HepG2 (cell line): ENCODE results near the gene ADAMTS12. TPM values are rescaled to one million over a fixed set of nuclear protein-coding genes. Genes with fewer than 3 reads are reported as not detected.

Experiments
- ATAC-seq: fragments of 200-7000 bp; cut with Tn5 transposase; 3 replicates; pipeline ENCODE4 v1.9.1; 2020; ENCODE audit warnings: mild to moderate bottlenecking, moderate library complexity
- BruUV-seq: library from RNA; stranded (reverse); fragments of 400-500 nt; replicated peaks from 2 replicates; lab custom pipeline; 2021; lab: Mats Ljungman, UMichigan
- CTCF ChIA-PET: fragments of 300-600 bp; formaldehyde crosslinking; extraction: SDS; loops from one replicate; lab custom pipeline; 2021; ENCODE audit warnings: low total read pairs, inconsistent platforms, low intra/inter-chr PET ratio; lab: Yijun Ruan, JAX
- POLR2A ChIA-PET: fragments of 350-600 bp; sonication (Branson Sonifier 250); formaldehyde crosslinking; loops from one replicate; lab custom pipeline; 2020; ENCODE audit warnings: antibody characterized with exemption, inconsistent platforms; lab: Yijun Ruan, JAX
- DNase-seq: peaks from one replicate; pipeline ENCODE4 v3.0.0-alpha.2; 2015; ENCODE audit warnings: low spot score
- FAIRE-seq: peaks from 3 replicates; lab custom pipeline; 2011; peaks lifted over from hg19 to GRCh38; lab: Jason Lieb, UNC
- H2AFZ ChIP-seq: one replicate; pipeline ENCODE4 v1.6.1; 2011; ENCODE audit warnings: low read length, inconsistent platforms
- H3K27ac ChIP-seq: fragments of 300-600 bp; 3 replicates; pipeline ENCODE4 v1.8.0; 2011; ENCODE audit warnings: mixed run types, mild to moderate bottlenecking, mixed read lengths, low read length, inconsistent platforms; ENCODE audit not compliant: insufficient read depth; ENCODE audit errors: extremely low read length
- H3K27me3 ChIP-seq, 2 experiments: fragments of 200-600 bp in 1 of 2; 2 replicates in 1 of 2; 3 replicates in 1 of 2; pipeline versions ENCODE4 v1.6.0 to v1.8.0; 2011; ENCODE audit warnings: low read length in 2 of 2, mild to moderate bottlenecking in 2 of 2, moderate library complexity in 2 of 2, inconsistent platforms in 1 of 2; ENCODE audit not compliant: insufficient read depth in 2 of 2, control insufficient read depth in 1 of 2
- H3K36me3 ChIP-seq, 2 experiments: fragments of 200-600 bp in 1 of 2; replicated peaks in 1 of 2; 2 replicates in 1 of 2; 3 replicates in 1 of 2; pipeline versions ENCODE4 v1.5.1 to v1.8.0; 2011; ENCODE audit warnings: low read length in 2 of 2, inconsistent platforms in 1 of 2; ENCODE audit not compliant: insufficient read depth in 2 of 2, control insufficient read depth in 1 of 2
- H3K4me1 ChIP-seq: 2 replicates; pipeline ENCODE4 v1.5.1; 2012; ENCODE audit warnings: low read length, inconsistent platforms; ENCODE audit not compliant: insufficient read depth
- H3K4me2 ChIP-seq: 2 replicates; pipeline ENCODE4 v1.6.0; 2011; ENCODE audit warnings: low read depth, low read length, inconsistent platforms
- H3K4me3 ChIP-seq, 3 experiments: fragments of 200-600 bp in 1 of 3; sonication (generic), shearing (Covaris generic) in 1 of 3; replicated peaks in 1 of 3; 2 replicates each; pipeline ENCODE4 v1.5.1; 2011 to 2016; ENCODE audit warnings: low read length in 3 of 3, inconsistent platforms in 2 of 3, low read depth in 2 of 3, mild to moderate bottlenecking in 2 of 3, control low read depth in 1 of 3, mixed read lengths in 1 of 3; ENCODE audit not compliant: insufficient read depth in 1 of 3
- H3K79me2 ChIP-seq: one replicate; pipeline ENCODE4 v1.6.1; 2011; ENCODE audit warnings: low read length, inconsistent platforms; ENCODE audit not compliant: insufficient read depth
- H3K9ac ChIP-seq: 2 replicates; pipeline ENCODE4 v1.6.0; 2011; ENCODE audit warnings: mild to moderate bottlenecking, low read depth, low read length, inconsistent platforms; ENCODE audit not compliant: insufficient read depth
- H3K9me3 ChIP-seq: 2 replicates; pipeline ENCODE4 v1.5.1; 2012; ENCODE audit warnings: mild to moderate bottlenecking, low read length
- H4K20me1 ChIP-seq: 2 replicates; pipeline ENCODE4 v1.6.0; 2011; ENCODE audit warnings: inconsistent platforms, mild to moderate bottlenecking, low read length, moderate library complexity; ENCODE audit not compliant: insufficient read depth
- FOXJ3 ChIP-seq: sonication (generic); formaldehyde crosslinking; IDR thresholded peaks from 2 replicates; pipeline ENCODE4 v1.4.0; 2020; ENCODE audit warnings: missing genetic modification reagents, mild to moderate bottlenecking, borderline replicate concordance
- RAD21 ChIP-seq: fragments of 450-650 bp; formaldehyde crosslinking; IDR thresholded peaks from 2 replicates; pipeline ENCODE4 v1.5.0; 2020; ENCODE audit warnings: mild to moderate bottlenecking
- RFX5 ChIP-seq: IDR thresholded peaks from 2 replicates; pipeline ENCODE4 v1.6.1; 2011; ENCODE audit warnings: low read depth, low read length, improper control_type of control experiment
- SMC3 ChIP-seq: IDR thresholded peaks from 2 replicates; pipeline ENCODE4 v1.6.1; 2011; ENCODE audit warnings: low read length, improper control_type of control experiment
- STAG1 ChIP-seq: sonication (generic); formaldehyde crosslinking; IDR thresholded peaks from 2 replicates; pipeline ENCODE4 v1.4.0; 2020; ENCODE audit warnings: missing genetic modification reagents
- XRCC5 ChIP-seq: fragments of 200-400 bp; formaldehyde crosslinking; optimal IDR thresholded peaks from 2 replicates; pipeline ENCODE3; 2017; ENCODE audit warnings: mild to moderate bottlenecking, low read length
- ZBTB7B ChIP-seq: sonication (generic); formaldehyde crosslinking; IDR thresholded peaks from 2 replicates; pipeline ENCODE4 v1.4.0; 2020; ENCODE audit warnings: missing genetic modification reagents
- ZMYM4 ChIP-seq: sonication (generic); formaldehyde crosslinking; IDR thresholded peaks from 2 replicates; pipeline ENCODE4 v1.8.1; 2023; ENCODE audit warnings: mild to moderate bottlenecking, missing genetic modification reagents
- ZNF331 ChIP-seq: sonication (generic); formaldehyde crosslinking; IDR thresholded peaks from 2 replicates; pipeline ENCODE4 v1.4.0; 2020; ENCODE audit warnings: missing genetic modification reagents
- ZNF446 ChIP-seq: sonication (generic); formaldehyde crosslinking; IDR thresholded peaks from 2 replicates; pipeline ENCODE4 v1.5.0; 2020; ENCODE audit warnings: mild to moderate bottlenecking, missing genetic modification reagents
- ZNF768 ChIP-seq: sonication (generic); formaldehyde crosslinking; IDR thresholded peaks from 2 replicates; pipeline ENCODE4 v1.4.0; 2020; ENCODE audit warnings: missing genetic modification reagents
- WGBS: methylation state at CpG from one replicate; pipeline ENCODE4 v1.1.6; 2017; ENCODE audit warnings: low lambda C conversion rate; 5-methylcytosine and 5-hydroxymethylcytosine counted together
- in situ Hi-C: cut with HindIII; loops from 2 replicates; pipeline ENCODE4 v1.10.0; 2017; ENCODE audit warnings: low pct_unique_long_range_greater_than_20kb; ENCODE audit not compliant: extremely low pct_ligation_motif_present
- intact Hi-C: fragments of 100-400 bp; cut with micrococcal nuclease; formaldehyde crosslinking; loops from one replicate; pipeline ENCODE4 v1.10.0; 2022; ENCODE audit not compliant: unreplicated experiment
- polyA plus RNA-seq, 8 experiments: library from polyadenylated mRNA; depleted of rRNA in 3 of 8; stranded (reverse) in 7 of 8; unstranded in 1 of 8; fragments of >200 nt; fragmentation: Illumina TruSeq in 4 of 8; extraction: Trizol in 4 of 8; gene quantifications; 2 replicates each; pipeline versions ENCODE4 v1.2.1 to v1.2.3, GENCODE V29; 2011 to 2016; ENCODE audit warnings: low read depth in 4 of 8, missing spikeins in 1 of 8, mixed read lengths in 1 of 8; ENCODE audit not compliant: insufficient read depth in 1 of 8
- total RNA-seq, 5 experiments: library from RNA; depleted of rRNA; stranded (reverse); fragments of >200 nt; fragmentation: Illumina TruSeq; extraction: Trizol; gene quantifications; 2 replicates each; pipeline ENCODE4 v1.2.3, GENCODE V29; 2016; ENCODE audit warnings: low read depth in 1 of 5
- TF ChIP-seq, protein P1 (sequence below): fragments of 450-650 bp; IDR thresholded peaks from 2 replicates; pipeline ENCODE4 v1.6.1; 2016
- TF ChIP-seq, protein P2 (sequence below): sonication (generic); formaldehyde crosslinking; IDR thresholded peaks from 2 replicates; pipeline ENCODE4 v1.4.0; 2020; ENCODE audit warnings: missing genetic modification reagents, mild to moderate bottlenecking, borderline replicate concordance
- TF ChIP-seq, protein P3 (sequence below): sonication (generic); formaldehyde crosslinking; IDR thresholded peaks from 2 replicates; pipeline ENCODE4 v1.8.1; 2023; ENCODE audit warnings: mild to moderate bottlenecking, moderate library complexity, missing genetic modification reagents
- TF ChIP-seq, protein P4 (sequence below): sonication (generic); formaldehyde crosslinking; IDR thresholded peaks from 2 replicates; pipeline ENCODE4 v1.4.0; 2020; ENCODE audit warnings: missing genetic modification reagents
- TF ChIP-seq, protein P5 (sequence below): sonication (generic); formaldehyde crosslinking; IDR thresholded peaks from 2 replicates; pipeline ENCODE4 v1.5.0; 2020; ENCODE audit warnings: mild to moderate bottlenecking, missing genetic modification reagents, moderate library complexity

ADAMTS12 gene
- total and polyA plus RNA-seq, 2 of the 13 experiments (the other 11 are each of a cell fraction or from before 2014, with no cell fraction given): 0.03 TPM; not detected in 1

DNA sequence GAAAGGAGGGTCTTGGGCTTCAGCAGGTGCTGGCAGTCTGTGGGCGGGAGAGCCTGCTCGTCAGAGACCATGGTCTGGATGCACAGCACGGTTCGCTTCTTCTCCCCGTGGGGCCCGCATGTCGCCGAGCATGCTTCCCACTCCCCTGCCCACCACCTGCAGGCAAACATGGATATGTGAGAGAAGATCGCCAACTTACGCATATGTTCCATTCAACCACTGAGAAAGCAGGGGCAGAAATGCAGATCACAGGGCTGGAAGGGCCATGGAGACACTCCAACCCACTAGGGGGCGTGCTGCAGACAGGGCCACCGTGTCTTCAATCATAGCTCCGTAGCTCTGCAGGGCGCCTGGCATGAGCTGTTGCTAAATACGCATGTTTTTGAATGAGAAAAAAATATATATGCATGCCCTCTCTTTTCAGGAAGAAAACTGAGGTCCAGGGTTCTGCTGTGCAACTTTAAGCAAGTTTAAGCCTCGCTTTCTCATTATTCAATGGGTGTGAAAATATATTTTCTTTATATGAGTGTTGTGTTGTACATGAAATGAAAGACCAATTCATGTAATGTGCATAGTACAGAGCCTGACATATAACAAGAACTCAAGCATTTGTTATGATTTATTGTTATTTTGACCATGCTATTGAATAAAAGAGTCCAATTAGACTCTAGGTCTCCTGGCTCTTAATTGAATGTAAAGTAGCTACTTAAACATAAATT lies 303.0 kb downstream of the ADAMTS12 start:
- CTCF ChIA-PET: no interaction called here
- no peak overlapping the region for H2AFZ ChIP-seq
- no peaks in the 10 kb centered on the region for H3K27me3 ChIP-seq
- BruUV-seq: no TSS peak
- no peak overlapping the region for H3K4me3 ChIP-seq
- intact Hi-C loops (loop anchor here (10.0 kb wide), 1 partner anchor 64 kb away; no protein-coding TSS in a partner anchor), in situ Hi-C loops (loop anchor here (10.0 kb wide), 1 partner anchor 346 kb away; the partner anchor contains the start of gene RXFP3)
- H3K79me2 ChIP-seq: no peaks in the 10 kb centered on the region
- peak; percentile 94 for ATAC-seq
- no peaks in the 10 kb centered on the region for H3K9me3 ChIP-seq
- H3K9ac ChIP-seq: no peak overlapping the region
- H3K27ac ChIP-seq: no peak overlapping the region
- 55% methylated on average over 15 of the region's 16 CpGs for WGBS
- TF ChIP-seq RAD21 (CRISPR knock-in tag) (0 out of 2 replicates have a peak, but pooled peaks have one; percentile 23), FOXJ3 (CRISPR knock-in tag) (no peak), ZNF331 (CRISPR knock-in tag) (peak; percentile 46; the same call in 1 of the 2 replicates), ZBTB7B (no peak), ZNF768 (CRISPR knock-in tag) (peak; percentile 62; the same call in 1 of the 2 replicates), XRCC5 (peak; percentile 28), SMC3 (peak; percentile 23; the same call in 1 of the 2 replicates), STAG1 (CRISPR knock-in tag) (peak; percentile 60), ZNF446 (no peak), RFX5 (no peak), ZMYM4 (CRISPR knock-in tag) (peak; percentile 56; the same call in 1 of the 2 replicates)
- TF ChIP-seq, protein P1, sequence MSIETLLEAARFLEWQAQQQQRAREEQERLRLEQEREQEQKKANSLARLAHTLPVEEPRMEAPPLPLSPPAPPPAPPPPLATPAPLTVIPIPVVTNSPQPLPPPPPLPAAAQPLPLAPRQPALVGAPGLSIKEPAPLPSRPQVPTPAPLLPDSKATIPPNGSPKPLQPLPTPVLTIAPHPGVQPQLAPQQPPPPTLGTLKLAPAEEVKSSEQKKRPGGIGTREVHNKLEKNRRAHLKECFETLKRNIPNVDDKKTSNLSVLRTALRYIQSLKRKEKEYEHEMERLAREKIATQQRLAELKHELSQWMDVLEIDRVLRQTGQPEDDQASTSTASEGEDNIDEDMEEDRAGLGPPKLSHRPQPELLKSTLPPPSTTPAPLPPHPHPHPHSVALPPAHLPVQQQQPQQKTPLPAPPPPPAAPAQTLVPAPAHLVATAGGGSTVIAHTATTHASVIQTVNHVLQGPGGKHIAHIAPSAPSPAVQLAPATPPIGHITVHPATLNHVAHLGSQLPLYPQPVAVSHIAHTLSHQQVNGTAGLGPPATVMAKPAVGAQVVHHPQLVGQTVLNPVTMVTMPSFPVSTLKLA: no peak
- TF ChIP-seq, protein P2, sequence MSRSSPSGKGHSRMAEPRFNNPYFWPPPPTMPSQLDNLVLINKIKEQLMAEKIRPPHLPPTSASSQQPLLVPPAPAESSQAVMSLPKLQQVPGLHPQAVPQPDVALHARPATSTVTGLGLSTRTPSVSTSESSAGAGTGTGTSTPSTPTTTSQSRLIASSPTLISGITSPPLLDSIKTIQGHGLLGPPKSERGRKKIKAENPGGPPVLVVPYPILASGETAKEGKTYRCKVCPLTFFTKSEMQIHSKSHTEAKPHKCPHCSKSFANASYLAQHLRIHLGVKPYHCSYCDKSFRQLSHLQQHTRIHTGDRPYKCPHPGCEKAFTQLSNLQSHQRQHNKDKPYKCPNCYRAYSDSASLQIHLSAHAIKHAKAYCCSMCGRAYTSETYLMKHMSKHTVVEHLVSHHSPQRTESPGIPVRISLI (CRISPR knock-in tag): no peak
- TF ChIP-seq, protein P3, sequence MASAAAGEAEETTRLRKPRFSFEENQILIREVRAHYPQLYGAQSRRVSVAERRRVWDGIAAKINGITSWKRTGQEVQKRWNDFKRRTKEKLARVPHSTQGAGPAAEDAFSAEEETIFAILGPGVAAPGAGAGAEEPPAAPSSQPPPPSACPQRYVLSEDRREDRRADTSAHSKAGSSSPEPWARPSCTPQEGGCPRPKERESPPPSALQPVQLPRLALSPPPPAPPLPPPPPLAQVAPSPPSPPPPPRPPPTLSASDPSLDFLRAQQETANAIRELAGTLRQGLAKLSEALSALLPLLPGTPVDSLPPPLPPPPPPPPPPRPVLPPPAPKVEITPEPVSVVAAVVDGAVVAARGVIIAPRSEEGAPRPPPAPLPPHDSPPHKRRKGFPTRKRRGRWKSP (CRISPR knock-in tag): no peak
- TF ChIP-seq, protein P4, sequence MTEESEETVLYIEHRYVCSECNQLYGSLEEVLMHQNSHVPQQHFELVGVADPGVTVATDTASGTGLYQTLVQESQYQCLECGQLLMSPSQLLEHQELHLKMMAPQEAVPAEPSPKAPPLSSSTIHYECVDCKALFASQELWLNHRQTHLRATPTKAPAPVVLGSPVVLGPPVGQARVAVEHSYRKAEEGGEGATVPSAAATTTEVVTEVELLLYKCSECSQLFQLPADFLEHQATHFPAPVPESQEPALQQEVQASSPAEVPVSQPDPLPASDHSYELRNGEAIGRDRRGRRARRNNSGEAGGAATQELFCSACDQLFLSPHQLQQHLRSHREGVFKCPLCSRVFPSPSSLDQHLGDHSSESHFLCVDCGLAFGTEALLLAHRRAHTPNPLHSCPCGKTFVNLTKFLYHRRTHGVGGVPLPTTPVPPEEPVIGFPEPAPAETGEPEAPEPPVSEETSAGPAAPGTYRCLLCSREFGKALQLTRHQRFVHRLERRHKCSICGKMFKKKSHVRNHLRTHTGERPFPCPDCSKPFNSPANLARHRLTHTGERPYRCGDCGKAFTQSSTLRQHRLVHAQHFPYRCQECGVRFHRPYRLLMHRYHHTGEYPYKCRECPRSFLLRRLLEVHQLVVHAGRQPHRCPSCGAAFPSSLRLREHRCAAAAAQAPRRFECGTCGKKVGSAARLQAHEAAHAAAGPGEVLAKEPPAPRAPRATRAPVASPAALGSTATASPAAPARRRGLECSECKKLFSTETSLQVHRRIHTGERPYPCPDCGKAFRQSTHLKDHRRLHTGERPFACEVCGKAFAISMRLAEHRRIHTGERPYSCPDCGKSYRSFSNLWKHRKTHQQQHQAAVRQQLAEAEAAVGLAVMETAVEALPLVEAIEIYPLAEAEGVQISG (CRISPR knock-in tag): peak; percentile 86
- TF ChIP-seq, protein P5, sequence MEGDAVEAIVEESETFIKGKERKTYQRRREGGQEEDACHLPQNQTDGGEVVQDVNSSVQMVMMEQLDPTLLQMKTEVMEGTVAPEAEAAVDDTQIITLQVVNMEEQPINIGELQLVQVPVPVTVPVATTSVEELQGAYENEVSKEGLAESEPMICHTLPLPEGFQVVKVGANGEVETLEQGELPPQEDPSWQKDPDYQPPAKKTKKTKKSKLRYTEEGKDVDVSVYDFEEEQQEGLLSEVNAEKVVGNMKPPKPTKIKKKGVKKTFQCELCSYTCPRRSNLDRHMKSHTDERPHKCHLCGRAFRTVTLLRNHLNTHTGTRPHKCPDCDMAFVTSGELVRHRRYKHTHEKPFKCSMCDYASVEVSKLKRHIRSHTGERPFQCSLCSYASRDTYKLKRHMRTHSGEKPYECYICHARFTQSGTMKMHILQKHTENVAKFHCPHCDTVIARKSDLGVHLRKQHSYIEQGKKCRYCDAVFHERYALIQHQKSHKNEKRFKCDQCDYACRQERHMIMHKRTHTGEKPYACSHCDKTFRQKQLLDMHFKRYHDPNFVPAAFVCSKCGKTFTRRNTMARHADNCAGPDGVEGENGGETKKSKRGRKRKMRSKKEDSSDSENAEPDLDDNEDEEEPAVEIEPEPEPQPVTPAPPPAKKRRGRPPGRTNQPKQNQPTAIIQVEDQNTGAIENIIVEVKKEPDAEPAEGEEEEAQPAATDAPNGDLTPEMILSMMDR (CRISPR knock-in tag): peak; percentile 70
- peak; percentile 34 for DNase-seq
- H3K36me3 ChIP-seq: no peaks in the 10 kb centered on the region
- peaks cover 1% of the 10 kb centered on the region for H3K4me1 ChIP-seq
- POLR2A ChIA-PET: no interaction called here
- FAIRE-seq: no peak
- H4K20me1 ChIP-seq: no peaks in the 10 kb centered on the region
- no peak overlapping the region for H3K4me2 ChIP-seq
